GM12875 (cell line): ENCODE results near the gene CLNS1A.
"Not testable (repeated sequence)": the region's sequence is repeated elsewhere in the genome, so short reads cannot be mapped to it uniquely, and the experiment has no call there.

Experiments used
- H3K4me3 ChIP-seq: one replicate; pipeline ENCODE4 v1.5.1; 2011; ENCODE audit warnings: low read depth, low read length, control low read depth
- CTCF ChIP-seq: IDR thresholded peaks from 2 replicates; pipeline ENCODE4 v1.5.1; 2011; ENCODE audit warnings: low read depth, mild to moderate bottlenecking, control low read depth, inconsistent platforms, low read length, moderate library complexity, borderline replicate concordance; ENCODE audit not compliant: insufficient read depth

The CLNS1A gene

GRCh38 chr11:77580712-77581337 is 56.8 kb downstream of the CLNS1A start:
- TF ChIP-seq CTCF, result no peak

GRCh38 chr11:77575428-77575827 is 62.2 kb downstream of the CLNS1A start:
- not testable (repeated sequence) for H3K4me3 ChIP-seq

More at GRCh38 chr11:77580712-77581337, 56.8 kb downstream of the CLNS1A start:
- no peak overlapping the region for H3K4me3 ChIP-seq

GRCh38 chr11:77570896-77571295 is 66.7 kb downstream of the CLNS1A start:
- not testable (repeated sequence) for H3K4me3 ChIP-seq

- no peak for TF ChIP-seq CTCF
- no peak overlapping the region for H3K4me3 ChIP-seq
These were observed 67.9 kb downstream of the CLNS1A start for GRCh38 chr11:77569676-77570070.

- H3K4me3 ChIP-seq, result no peak overlapping the region
- no peak for TF ChIP-seq CTCF
These were observed 68.5 kb downstream of the CLNS1A start for GRCh38 chr11:77568916-77569675.

- TF ChIP-seq CTCF, result no peak
- no peak overlapping the region for H3K4me3 ChIP-seq
These were observed 69.3 kb downstream of the CLNS1A start for GRCh38 chr11:77568306-77568705.
